OCI-LY1 (cell line): ENCODE data around the gene ASTN1.

ENCODE experiments used
- H2AFZ ChIP-seq: fragments of 200-600 bp; sonication (generic), shearing (Covaris generic); 2 replicates; pipeline ENCODE4 v1.6.0; 2014; ENCODE audit warnings: antibody characterized with exemption, mild to moderate bottlenecking, low read length
- H3F3A ChIP-seq: fragments of 200-600 bp; sonication (generic), shearing (Covaris generic); 2 replicates; pipeline ENCODE4 v1.6.0; 2014; ENCODE audit warnings: mild to moderate bottlenecking, antibody characterized with exemption, low read length, moderate library complexity; ENCODE audit not compliant: insufficient read depth
- H3K27ac ChIP-seq: fragments of 200-600 bp; sonication (generic); 2 replicates; pipeline ENCODE4 v1.5.1; 2014; ENCODE audit warnings: low read length, mixed run types, mild to moderate bottlenecking, low read depth; ENCODE audit not compliant: poor library complexity, severe bottlenecking
- H3K27me3 ChIP-seq: fragments of 200-600 bp; sonication (generic); 2 replicates; pipeline ENCODE4 v1.6.0; 2014; ENCODE audit warnings: antibody characterized with exemption, mild to moderate bottlenecking, low read length, moderate library complexity; ENCODE audit not compliant: insufficient read depth
- H3K36me3 ChIP-seq: fragments of 200-600 bp; sonication (generic); 2 replicates; pipeline ENCODE4 v1.6.1; 2014; ENCODE audit warnings: mild to moderate bottlenecking, antibody characterized with exemption, low read length, moderate library complexity, mixed read lengths; ENCODE audit not compliant: insufficient read depth
- H3K4me1 ChIP-seq: fragments of 200-600 bp; sonication (generic); 2 replicates; pipeline ENCODE4 v1.5.1; 2014; ENCODE audit warnings: mild to moderate bottlenecking, low read length, moderate library complexity; ENCODE audit not compliant: insufficient read depth, severe bottlenecking
- H3K4me2 ChIP-seq: fragments of 200-600 bp; sonication (generic), shearing (Covaris generic); 2 replicates; pipeline ENCODE4 v1.6.1; 2014; ENCODE audit warnings: low read length
- H3K4me3 ChIP-seq: fragments of 200-600 bp; sonication (generic); 2 replicates; pipeline ENCODE4 v1.5.1; 2014; ENCODE audit warnings: low read length, low read depth, mild to moderate bottlenecking, mixed read lengths; ENCODE audit not compliant: poor library complexity, severe bottlenecking
- H3K79me2 ChIP-seq: fragments of 200-600 bp; shearing (Covaris generic); 2 replicates; pipeline ENCODE4 v1.6.1; 2016; ENCODE audit warnings: mixed run types, low read length, mixed read lengths; ENCODE audit not compliant: insufficient read depth
- H3K9ac ChIP-seq: fragments of 200-600 bp; sonication (generic), shearing (Covaris generic); 2 replicates; pipeline ENCODE4 v1.6.1; 2014; ENCODE audit warnings: mild to moderate bottlenecking, low read length, mixed read lengths
- H3K9me2 ChIP-seq: fragments of 200-600 bp; sonication (generic), shearing (Covaris generic); 2 replicates; pipeline ENCODE4 v1.6.1; 2014; ENCODE audit warnings: low read depth, mild to moderate bottlenecking, low read length, mixed read lengths
- H3K9me3 ChIP-seq: fragments of 200-600 bp; shearing (Covaris generic); 2 replicates; pipeline ENCODE4 v1.6.1; 2014; ENCODE audit warnings: low read length, mixed read lengths
- H4K20me1 ChIP-seq: fragments of 200-600 bp; sonication (generic), shearing (Covaris generic); 2 replicates; pipeline ENCODE4 v1.6.0; 2016; ENCODE audit warnings: mild to moderate bottlenecking, low read length; ENCODE audit not compliant: insufficient read depth
- CTCF ChIP-seq: fragments of 200-600 bp; sonication (generic), shearing (Covaris generic); IDR thresholded peaks from 2 replicates; pipeline ENCODE4 v1.5.1; 2017; ENCODE audit warnings: mild to moderate bottlenecking, antibody characterized with exemption, low read length, moderate library complexity, mixed read lengths
- EZH2 ChIP-seq: fragments of 200-600 bp; sonication (generic), shearing (Covaris generic); IDR thresholded peaks from 2 replicates; pipeline ENCODE4 v1.8.0; 2017; ENCODE audit warnings: borderline replicate concordance, mixed run types, mild to moderate bottlenecking, antibody characterized with exemption, low read length, moderate library complexity, mixed read lengths

The ASTN1 gene

GRCh38 chr1:177164380-177165068 is at the start of gene ASTN1:
ASTN1 (minus strand) TSS chr1:177164712; CDS start chr1:177164676, 36 bp downstream.
- Histone ChIP-seq H3K27ac (no peak within 1 kb of the TSS), H3K4me1 (no peaks in the 10 kb centered on the region), H3K9me2 (no peaks in the 10 kb centered on the region), H3K27me3 (no peaks in the 10 kb centered on the region), H4K20me1 (no peaks in the 10 kb centered on the region), H3K9ac (no peak within 1 kb of the TSS), H3K36me3 (no peaks in the 10 kb centered on the region), H3F3A (no peaks in the 10 kb centered on the region), H3K79me2 (no peaks in the 10 kb centered on the region), H2AFZ (no peak within 1 kb of the TSS), H3K4me3 (no peak within 1 kb of the TSS), H3K9me3 (no peaks in the 10 kb centered on the region), H3K4me2 (no peak within 1 kb of the TSS)
- no peak for TF ChIP-seq CTCF
- no peak for TF ChIP-seq EZH2

- H3K27ac ChIP-seq: no peak overlapping the region
- H3K79me2 ChIP-seq: no peaks in the 10 kb centered on the region
- no peak for TF ChIP-seq CTCF
- no peaks in the 10 kb centered on the region for H3K4me1 ChIP-seq
- no peaks in the 10 kb centered on the region for H3F3A ChIP-seq
- H4K20me1 ChIP-seq: no peaks in the 10 kb centered on the region
- H3K4me2 ChIP-seq: no peak overlapping the region
- no peak overlapping the region for H2AFZ ChIP-seq
- H3K4me3 ChIP-seq: no peak overlapping the region
- no peaks in the 10 kb centered on the region for H3K9me2 ChIP-seq
- H3K9me3 ChIP-seq: no peaks in the 10 kb centered on the region
- no peak overlapping the region for H3K9ac ChIP-seq
- no peaks in the 10 kb centered on the region for H3K27me3 ChIP-seq
- H3K36me3 ChIP-seq: no peaks in the 10 kb centered on the region
These were observed 46.7 kb upstream of the ASTN1 start for GRCh38 chr1:177211231-177211630.

- TF ChIP-seq CTCF: no peak
- TF ChIP-seq EZH2: no peak
- no peaks in the 10 kb centered on the region for H3K9me2 ChIP-seq
- H3K9me3 ChIP-seq: no peaks in the 10 kb centered on the region
- H2AFZ ChIP-seq: no peak overlapping the region
- H3K27me3 ChIP-seq: no peaks in the 10 kb centered on the region; the same call in 1 of the 2 replicates
- no peak overlapping the region for H3K4me3 ChIP-seq
- no peak overlapping the region for H3K4me2 ChIP-seq
- no peak overlapping the region for H3K9ac ChIP-seq
- H3K4me1 ChIP-seq: no peaks in the 10 kb centered on the region
- H3K79me2 ChIP-seq: no peaks in the 10 kb centered on the region
- no peak overlapping the region for H3K27ac ChIP-seq
- H3F3A ChIP-seq: no peaks in the 10 kb centered on the region
- no peaks in the 10 kb centered on the region for H4K20me1 ChIP-seq
- H3K36me3 ChIP-seq: no peaks in the 10 kb centered on the region
These were observed 45.6 kb upstream of the ASTN1 start for GRCh38 chr1:177210071-177210470.
